ENCODE measurements around the gene ZDHHC5.
A peak's percentile ranks its signal among the peaks of the same experiment; 100 is the strongest.

Gene ZDHHC5

GRCh38 chr11:57645689-57646085 is 22.2 kb upstream of the ZDHHC5 start:
- DNase-seq: no peak

DNA sequence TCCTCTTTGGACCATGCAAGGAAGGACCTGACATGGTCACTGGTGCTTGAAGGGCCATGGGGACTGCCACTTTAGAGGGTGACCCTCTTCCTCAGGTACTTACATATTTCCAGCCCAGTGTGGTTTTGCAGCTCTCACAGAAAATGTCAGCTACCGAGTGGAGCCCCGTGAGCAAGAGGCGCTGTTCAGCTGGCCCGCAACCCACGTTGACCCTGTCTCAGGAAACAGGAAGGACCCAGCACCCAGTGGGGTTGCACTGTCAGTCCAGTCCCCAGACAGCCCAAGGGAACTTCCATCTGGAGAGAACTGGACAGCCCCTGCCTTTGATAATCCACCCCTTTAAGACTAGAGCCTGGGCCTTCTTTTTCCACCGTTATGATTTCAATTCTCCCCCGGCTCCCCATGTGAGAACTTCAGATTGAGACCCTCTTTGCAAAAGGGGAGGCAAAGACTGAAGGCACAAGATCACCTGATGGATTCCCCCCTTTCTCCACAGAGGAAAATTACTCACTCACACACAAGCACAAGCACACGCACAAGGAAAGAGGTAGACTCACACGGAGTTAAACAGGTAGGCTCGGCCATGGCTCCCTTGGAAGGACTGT is 21.6 kb upstream of the ZDHHC5 start:
- peak; percentile 2 for DNase-seq

DNA sequence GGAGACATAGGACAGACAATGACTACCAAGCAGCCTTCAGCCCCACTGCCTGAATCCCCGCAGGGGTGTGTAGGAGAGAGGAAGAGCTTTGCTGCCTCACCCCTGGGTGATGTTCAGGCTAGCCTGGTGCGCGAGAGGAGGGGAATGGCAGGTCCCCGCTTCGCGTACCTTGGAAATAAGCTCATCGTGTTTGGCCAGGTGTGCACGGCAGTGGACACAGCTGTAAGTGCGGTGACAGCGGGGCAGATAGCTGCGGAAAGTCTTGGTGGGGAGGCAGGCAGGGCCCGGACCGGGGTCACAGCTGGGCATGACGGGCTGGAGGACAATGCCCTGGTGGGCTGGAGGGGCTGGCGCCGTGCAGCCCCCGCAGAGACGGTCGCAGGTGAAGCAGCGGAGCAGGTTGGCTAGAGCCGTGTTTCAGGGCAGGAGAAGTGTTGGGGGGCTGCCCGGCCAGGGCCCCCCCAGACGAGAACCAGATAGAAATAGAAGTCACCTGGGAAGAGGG is 21.1 kb upstream of the ZDHHC5 start:
- no peak for DNase-seq

DNA sequence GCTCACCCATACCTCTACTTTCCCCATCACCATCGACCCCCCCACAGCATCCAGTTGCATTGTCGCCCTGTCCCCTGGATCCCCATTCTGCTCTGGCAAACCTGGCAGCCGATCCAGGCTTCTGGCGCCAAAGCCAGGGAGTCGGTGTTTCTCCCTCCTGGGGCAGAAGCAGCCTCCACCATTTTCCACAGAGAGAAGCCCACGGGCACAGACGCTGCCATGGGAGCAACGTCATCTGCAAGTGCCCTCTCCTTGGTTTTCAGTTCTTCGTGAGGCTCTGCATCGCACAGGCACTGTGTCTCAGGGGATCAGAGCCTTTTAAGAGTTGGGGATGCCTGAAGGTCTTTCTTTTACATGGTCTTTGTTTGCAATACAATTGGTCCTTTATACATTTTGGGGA is 20.5 kb upstream of the ZDHHC5 start:
- DNase-seq: no peak

GRCh38 chr11:57647960-57648800 is 19.7 kb upstream of the ZDHHC5 start:
- peak; percentile 6 for DNase-seq

DNA sequence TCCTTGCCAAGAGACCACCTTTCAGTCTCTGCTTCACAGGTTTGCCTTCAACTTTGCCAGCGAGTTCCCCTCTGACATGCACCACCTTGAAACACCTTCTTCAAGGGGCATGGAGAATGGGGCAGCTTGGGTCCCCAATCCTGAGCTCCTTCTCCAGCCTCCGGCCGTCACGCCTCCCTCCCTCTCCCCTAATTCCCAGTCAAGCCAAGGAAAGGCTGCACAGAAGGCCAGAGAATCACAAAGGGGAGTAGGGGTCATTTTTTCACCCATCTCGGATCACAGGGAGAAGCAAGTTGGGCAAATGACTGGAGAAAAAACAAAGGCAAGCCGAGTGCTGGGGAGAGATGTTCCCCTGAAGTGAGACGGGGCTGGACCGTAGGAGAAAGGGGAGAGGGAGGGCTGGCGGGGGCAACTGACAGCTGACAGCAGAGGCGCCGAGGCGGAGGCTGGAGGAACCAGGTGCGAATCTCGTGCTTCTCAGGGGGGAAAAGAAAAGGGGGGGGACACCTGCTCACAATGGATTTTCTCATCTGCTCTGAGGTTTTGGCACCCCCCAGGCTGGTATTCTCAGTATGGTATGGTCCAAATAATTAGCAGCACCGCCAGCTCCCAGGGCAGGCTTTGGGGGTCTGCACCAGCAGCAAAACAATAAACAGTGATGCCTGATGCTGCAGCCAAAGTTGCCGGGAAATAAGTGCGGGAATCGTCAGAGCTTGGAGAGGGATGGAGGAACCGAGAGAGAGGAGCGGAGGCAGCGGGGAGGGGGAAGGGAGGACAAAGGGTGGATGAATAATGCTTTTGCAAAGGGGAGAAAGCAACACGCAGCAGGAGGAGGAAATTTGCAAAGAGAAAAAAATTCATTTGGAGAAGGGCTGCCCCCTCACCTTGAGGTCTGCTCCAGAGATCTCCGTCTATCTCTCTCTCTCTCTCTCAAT is 18.8 kb upstream of the ZDHHC5 start:
- no peak for DNase-seq

- DNase-seq: peak; percentile 35
Measured at GRCh38 chr11:57649826-57650738, 17.8 kb upstream of the ZDHHC5 start, which contains the start of gene YPEL4. Gene YPEL4, minus strand, starts transcription at chr11:57649912. Its CDS starts 2,805 bp downstream, at chr11:57647107.

GRCh38 chr11:57650739-57651090 is 17.2 kb upstream of the ZDHHC5 start:
- DNase-seq: no peak

GRCh38 chr11:57651408-57651807 is 16.5 kb upstream of the ZDHHC5 start:
- no peak for DNase-seq

- peak; percentile 24 for DNase-seq
Measured at GRCh38 chr11:57652230-57652629, 15.7 kb upstream of the ZDHHC5 start.

DNA sequence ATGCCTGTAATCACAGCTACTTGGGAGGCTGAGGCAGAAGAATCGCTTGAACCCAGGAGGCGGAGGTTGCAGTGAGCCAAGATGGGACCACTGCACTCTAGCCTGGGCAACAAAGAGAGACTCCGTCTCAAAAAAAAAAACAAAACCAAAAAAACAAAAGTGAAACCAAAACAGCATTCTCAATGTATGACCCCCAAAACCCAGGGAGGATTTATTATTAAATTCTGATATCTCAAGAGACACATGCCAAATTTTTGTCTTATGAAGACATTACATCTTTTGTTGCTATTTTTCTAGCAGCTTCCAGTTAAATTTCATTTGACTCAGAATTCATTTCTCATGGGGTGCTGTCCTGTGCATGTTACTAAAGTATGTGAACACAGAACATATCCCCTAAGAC is 15.3 kb upstream of the ZDHHC5 start:
- DNase-seq: no peak

DNA sequence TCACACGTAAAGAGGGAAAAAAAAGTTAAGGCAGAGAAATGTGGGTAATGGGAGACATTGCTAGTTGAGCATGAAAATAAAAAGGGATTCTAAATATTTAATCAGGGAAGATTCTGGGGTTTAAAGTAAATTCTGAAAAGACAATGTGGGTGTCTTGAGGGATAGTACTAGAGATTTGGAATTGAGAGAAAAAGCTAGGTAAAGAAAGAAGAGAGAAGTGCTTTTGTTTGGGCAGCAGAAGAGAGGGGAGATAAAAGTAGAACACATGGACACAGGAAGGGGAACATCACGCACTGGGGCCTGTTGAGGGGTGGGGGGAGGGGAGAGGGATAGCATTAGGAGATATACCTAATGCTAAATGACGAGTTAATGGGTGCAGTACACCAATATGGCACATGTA is 14.8 kb upstream of the ZDHHC5 start:
- no peak for DNase-seq

DNA sequence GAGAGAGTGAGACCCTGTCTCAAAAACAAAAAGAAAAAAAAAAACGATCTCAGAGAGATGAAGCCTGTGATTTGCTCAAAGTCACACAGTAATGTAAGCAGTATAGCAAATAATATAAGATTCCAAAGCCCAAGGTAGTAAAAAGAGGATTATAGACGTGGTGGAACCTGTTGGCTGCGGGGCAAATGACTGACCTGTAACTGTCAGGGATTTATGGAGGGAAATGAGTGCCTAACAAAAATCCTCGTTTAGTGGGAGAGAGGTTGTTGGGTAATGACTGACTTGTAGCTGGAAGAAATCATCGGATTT is 11.1 kb upstream of the ZDHHC5 start:
- no peak for DNase-seq

- DNase-seq: peak; percentile 97
Measured at GRCh38 chr11:57657194-57658022, 10.5 kb upstream of the ZDHHC5 start, which contains the start of gene CLP1. Gene CLP1, plus strand, starts transcription at chr11:57657762. Its CDS starts 1,715 bp downstream, at chr11:57659477.

- DNase-seq: peak; percentile 36
Measured at GRCh38 chr11:57658023-57658361, 9.9 kb upstream of the ZDHHC5 start.

- no peak for DNase-seq
Measured at GRCh38 chr11:57659669-57660068, 8.2 kb upstream of the ZDHHC5 start.

DNA sequence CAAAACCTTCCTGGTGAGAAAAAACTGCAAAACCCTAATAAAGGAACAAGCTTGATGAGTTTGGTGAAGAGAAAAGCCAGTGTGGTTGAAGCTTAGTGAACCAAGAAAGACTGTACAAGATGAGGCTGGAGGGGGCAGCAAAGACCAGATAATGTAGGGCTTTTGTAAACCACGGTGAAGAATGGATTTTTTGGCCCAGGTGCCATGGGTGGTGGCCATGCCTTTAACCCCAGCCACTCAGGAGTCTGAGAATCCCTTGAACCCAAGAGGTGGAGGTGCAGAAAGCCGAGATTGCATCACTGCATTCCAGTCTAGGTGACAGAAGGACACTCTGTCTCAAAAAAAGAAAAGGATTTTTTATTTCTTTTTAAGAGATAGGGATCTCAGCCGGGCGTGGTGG is 5.0 kb upstream of the ZDHHC5 start:
- DNase-seq: peak; percentile 21

DNA sequence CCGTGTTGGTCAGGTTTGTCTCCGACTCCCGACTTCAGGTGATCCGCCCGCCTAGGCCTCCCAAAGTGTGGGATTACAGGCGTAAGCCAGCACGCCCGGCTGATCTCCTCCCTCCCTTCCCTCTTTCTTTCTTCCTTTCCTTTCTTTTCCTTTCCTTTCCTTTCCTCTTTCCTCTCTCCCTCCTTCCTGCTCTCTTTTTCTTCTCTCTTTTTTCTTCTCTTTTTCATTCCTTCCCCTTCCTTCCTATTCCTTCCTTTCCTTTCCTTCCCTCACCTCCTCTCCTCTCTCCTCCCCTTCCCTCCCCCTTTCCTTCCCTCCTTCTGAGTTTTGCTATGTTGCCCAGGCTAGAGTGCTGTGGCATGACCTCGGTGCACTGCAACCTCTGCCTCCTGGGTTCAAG is 3.9 kb upstream of the ZDHHC5 start:
- no peak for DNase-seq

DNA sequence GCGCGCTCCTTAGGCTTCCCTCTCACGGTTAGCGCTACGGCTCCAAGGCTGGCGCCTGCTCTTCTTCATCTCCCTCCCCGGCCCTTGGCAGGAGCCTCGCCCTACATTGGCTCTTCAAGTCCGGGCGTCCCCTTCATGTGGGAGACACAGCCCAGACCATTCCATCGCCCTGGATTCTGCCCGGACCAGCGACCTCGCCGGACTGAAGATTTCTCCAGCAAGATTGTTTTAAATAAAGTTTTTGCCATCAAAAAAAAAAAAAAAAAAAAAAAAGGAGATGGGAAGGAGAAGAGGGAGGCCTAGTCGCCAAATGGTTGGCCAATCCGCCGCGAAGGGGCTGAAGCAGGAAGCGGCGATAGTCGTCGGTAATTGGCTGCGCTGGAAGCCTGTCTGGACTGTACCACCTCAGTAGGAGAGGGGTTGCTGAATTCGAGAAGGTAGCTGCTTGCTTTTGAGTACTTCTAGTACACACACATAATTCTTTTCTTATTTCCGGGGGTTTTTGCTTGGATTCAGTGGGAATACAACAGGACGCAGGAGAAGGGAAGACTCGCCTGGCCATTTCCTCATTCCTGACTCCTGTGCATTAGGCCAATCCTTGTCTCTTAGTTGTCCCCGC is 688 bp upstream of the ZDHHC5 start:
- DNase-seq: peak; percentile 97

DNA sequence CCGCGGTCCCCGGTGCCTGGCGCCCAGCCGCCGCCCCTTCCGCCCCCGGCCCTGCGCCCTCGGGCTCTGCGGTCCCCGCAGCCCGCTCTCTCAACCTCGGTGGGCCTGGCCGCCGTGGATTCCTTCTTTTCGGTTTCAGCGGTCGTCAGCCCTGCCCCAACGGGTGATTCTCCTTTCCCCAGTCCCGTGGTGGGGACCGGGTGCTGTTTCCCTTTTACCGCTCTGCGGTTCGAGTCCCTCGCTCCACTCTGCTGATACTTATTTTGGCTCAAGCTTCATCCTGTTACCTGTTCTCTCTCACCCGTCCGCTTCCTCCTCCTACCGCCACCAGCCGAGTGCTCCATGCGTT is 494 bp downstream of the ZDHHC5 start:
- DNase-seq: no peak

DNA sequence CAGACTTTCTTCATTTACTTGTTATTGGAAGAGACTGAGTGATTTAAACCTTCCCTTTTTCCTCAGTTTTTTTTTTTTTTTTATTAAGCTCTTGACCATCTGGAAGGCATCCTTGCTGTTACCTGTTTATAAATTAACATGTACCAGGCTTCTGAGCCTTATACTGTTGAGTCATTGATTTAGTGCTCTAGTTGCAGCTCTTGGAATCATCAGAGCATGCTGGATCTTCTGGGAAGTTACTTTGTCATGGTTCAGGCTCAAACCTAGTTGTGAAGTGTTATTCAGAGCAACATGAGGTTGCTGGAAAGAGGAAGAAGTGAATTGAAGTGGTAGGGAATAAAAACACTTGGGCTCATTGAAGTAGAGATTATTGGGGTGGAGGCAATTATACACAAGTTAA is 6.3 kb downstream of the ZDHHC5 start:
- peak; percentile 9 for DNase-seq
